OCI-LY7 (cell line): ENCODE data around the gene KHSRP. TPM values are rescaled to one million over a fixed set of nuclear protein-coding genes. Genes with fewer than 3 reads are reported as not detected.

Source experiments
- BruUV-seq: library from RNA; stranded (reverse); fragments of 400-500 nt; replicated peaks from 2 replicates; lab custom pipeline; 2021; lab: Mats Ljungman, UMichigan
- CTCF ChIA-PET: fragments of 300-600 bp; sonication (Branson Sonifier 250); formaldehyde crosslinking; loops from one replicate; lab custom pipeline; 2022; ENCODE audit warnings: antibody characterized with exemption; ENCODE audit not compliant: unreplicated experiment; lab: Charles Lee
- POLR2A ChIA-PET: fragments of 300-600 bp; sonication (Branson Sonifier 250); formaldehyde crosslinking; loops from one replicate; lab custom pipeline; 2022; ENCODE audit warnings: antibody characterized with exemption; lab: Charles Lee
- DNase-seq: peaks from one replicate; pipeline ENCODE4 v3.0.0-alpha.2; 2015; ENCODE audit warnings: low spot score
- H2AFZ ChIP-seq: fragments of 200-600 bp; sonication (generic), shearing (Covaris generic); 2 replicates; pipeline ENCODE4 v1.6.1; 2014; ENCODE audit warnings: mild to moderate bottlenecking, antibody characterized with exemption, low read length, moderate library complexity
- H3K27ac ChIP-seq: fragments of 200-600 bp; sonication (generic); 2 replicates; pipeline ENCODE4 v1.5.1; 2014; ENCODE audit warnings: mixed run types, low read depth, mild to moderate bottlenecking, moderate library complexity, low read length, inconsistent platforms; ENCODE audit not compliant: poor library complexity, severe bottlenecking
- H3K36me3 ChIP-seq: fragments of 200-600 bp; sonication (generic); 2 replicates; pipeline ENCODE4 v1.6.1; 2014; ENCODE audit warnings: mild to moderate bottlenecking, antibody characterized with exemption, low read length, moderate library complexity, mixed read lengths; ENCODE audit not compliant: insufficient read depth
- H3K4me1 ChIP-seq: fragments of 200-600 bp; sonication (generic); 2 replicates; pipeline ENCODE4 v1.5.1; 2014; ENCODE audit warnings: mild to moderate bottlenecking, low read length; ENCODE audit not compliant: insufficient read depth, poor library complexity, severe bottlenecking
- H3K4me2 ChIP-seq: fragments of 200-600 bp; sonication (generic); 2 replicates; pipeline ENCODE4 v1.6.1; 2014; ENCODE audit warnings: mild to moderate bottlenecking, low read length
- H3K4me3 ChIP-seq: fragments of 200-600 bp; sonication (generic); 2 replicates; pipeline ENCODE4 v1.5.1; 2014; ENCODE audit warnings: mild to moderate bottlenecking, low read depth, low read length; ENCODE audit not compliant: poor library complexity, severe bottlenecking
- H3K79me2 ChIP-seq: fragments of 200-600 bp; sonication (generic); 2 replicates; pipeline ENCODE4 v1.6.1; 2016; ENCODE audit warnings: low read depth, mild to moderate bottlenecking, low read length, moderate library complexity, mixed read lengths; ENCODE audit not compliant: insufficient read depth
- H3K9me2 ChIP-seq: fragments of 200-600 bp; sonication (generic); 2 replicates; pipeline ENCODE4 v1.6.1; 2016; ENCODE audit warnings: mild to moderate bottlenecking, low read length, mixed read lengths; ENCODE audit not compliant: insufficient read depth
- H3K9me3 ChIP-seq: fragments of 200-600 bp; sonication (generic); 2 replicates; pipeline ENCODE4 v1.6.1; 2014; ENCODE audit warnings: mild to moderate bottlenecking, mixed run types, low read length, mixed read lengths
- H4K20me1 ChIP-seq: fragments of 200-600 bp; sonication (generic); 2 replicates; pipeline ENCODE4 v1.6.1; 2014; ENCODE audit warnings: mild to moderate bottlenecking, antibody characterized with exemption, low read length, moderate library complexity, mixed read lengths; ENCODE audit not compliant: insufficient read depth
- CTCF ChIP-seq: fragments of 200-600 bp; sonication (generic); conservative IDR thresholded peaks from 2 replicates; pipeline ENCODE4 v1.5.1; 2014; ENCODE audit warnings: mild to moderate bottlenecking, antibody characterized with exemption, low read length, moderate library complexity, mixed read lengths
- EZH2phosphoT487 ChIP-seq: fragments of 200-600 bp; sonication (generic); IDR thresholded peaks from 2 replicates; pipeline ENCODE4 v1.6.1; 2018; ENCODE audit warnings: low read depth, borderline replicate concordance, mild to moderate bottlenecking, mixed run types, antibody characterized with exemption, low read length, moderate library complexity, mixed read lengths
- intact Hi-C: fragments of 100-400 bp; cut with micrococcal nuclease; formaldehyde crosslinking; loops from one replicate; pipeline ENCODE4 v1.10.0; 2022; ENCODE audit not compliant: unreplicated experiment
- total RNA-seq, 2 experiments: library from RNA; depleted of rRNA in 1 of 2; stranded (reverse); fragments of >200 nt in 1 of 2; shearing (Covaris generic) in 1 of 2; gene quantifications; 2 replicates each; pipeline ENCODE4 v1.2.3, GENCODE V29; 2014 to 2022

Gene KHSRP
- total RNA-seq, 2 experiments from 2014 or later = 255 to 499 TPM

- peak overlapping the region; percentile 51 for H3K4me2 ChIP-seq
- no TSS peak for BruUV-seq
- ChIA-PET POLR2A (interaction anchor here (0.5 to 1.2 kb wide), 4 partner anchors 9 to 650 kb away, joined by 3 to 5 read pairs (median 3); partner anchors contain the start of gene ALKBH7), CTCF (no interaction called here)
- peak overlapping the region; percentile 40 for H3K4me3 ChIP-seq
- H3K9me2 ChIP-seq = no peaks in the 10 kb centered on the region
- H3K36me3 ChIP-seq = peaks cover 33% of the 10 kb centered on the region
- peak; percentile 100 for DNase-seq
- peaks cover 26% of the 10 kb centered on the region for H3K4me1 ChIP-seq
- peaks cover 24% of the 10 kb centered on the region for H4K20me1 ChIP-seq
- peaks cover 40% of the 10 kb centered on the region for H3K79me2 ChIP-seq
- intact Hi-C loops = loop anchor here (2.0 to 10.0 kb wide), 3 partner anchors 36 to 260 kb away; partner anchors contain the start of gene ALKBH7
- peak overlapping the region; percentile 48 for H3K27ac ChIP-seq
- H3K9me3 ChIP-seq = no peaks in the 10 kb centered on the region
- H2AFZ ChIP-seq = peak overlapping the region; percentile 53; the same call in 1 of the 2 replicates
- TF ChIP-seq EZH2phosphoT487 (no peak), CTCF (no peak)
Measured at GRCh38 chr19:6424939-6425731, 524 bp upstream of the KHSRP start.

- ChIA-PET POLR2A (interaction anchor here (0.6 kb wide), 1 partner anchor 377 kb away, joined by 3 read pairs; no protein-coding TSS in a partner anchor), CTCF (no interaction called here)
- intact Hi-C loops = loop anchor here (2.0 to 10.0 kb wide), 3 partner anchors 37 to 259 kb away; partner anchors contain the start of gene ALKBH7
Measured at GRCh38 chr19:6423499-6424194, 964 bp downstream of the KHSRP start.

More at GRCh38 chr19:6423499-6424194, 964 bp downstream of the KHSRP start:
- Histone ChIP-seq H3K4me1 (peaks cover 26% of the 10 kb centered on the region), H3K9me2 (no peaks in the 10 kb centered on the region), H3K27ac (peak overlapping the region; percentile 20), H3K79me2 (peaks cover 49% of the 10 kb centered on the region), H2AFZ (no peak overlapping the region), H3K4me2 (peak overlapping the region; percentile 87), H4K20me1 (peaks cover 29% of the 10 kb centered on the region), H3K9me3 (no peaks in the 10 kb centered on the region), H3K36me3 (peaks cover 48% of the 10 kb centered on the region), H3K4me3 (peak overlapping the region; percentile 94)
- no TSS peak for BruUV-seq
- DNase-seq = peak; percentile 41
- TF ChIP-seq EZH2phosphoT487 = no peak
- TF ChIP-seq CTCF = no peak
